PFSK-1 (cell line): ENCODE measurements around the gene TMEM215.

ENCODE experiments used
- FOXP2 ChIP-seq: optimal IDR thresholded peaks from 2 replicates; pipeline ENCODE3; 2011; ENCODE audit warnings: borderline replicate concordance, control low read depth, inconsistent platforms; ENCODE audit not compliant: insufficient read depth; ENCODE audit errors: extremely low read length, extremely low read depth
- POLR2AphosphoS5 ChIP-seq: IDR thresholded peaks from 2 replicates; pipeline ENCODE4 v1.6.1; 2012; ENCODE audit warnings: low read depth, mild to moderate bottlenecking, control low read depth, low read length, moderate library complexity
- SIN3A ChIP-seq: IDR thresholded peaks from 2 replicates; pipeline ENCODE4 v1.6.1; 2012; ENCODE audit warnings: mild to moderate bottlenecking, low read length, moderate library complexity, borderline replicate concordance; ENCODE audit not compliant: insufficient read depth
- TAF1 ChIP-seq: IDR thresholded peaks from 2 replicates; pipeline ENCODE4 v1.6.1; 2012; ENCODE audit warnings: low read length, control low read depth, borderline replicate concordance; ENCODE audit not compliant: insufficient read depth
- TF ChIP-seq, protein P1 (sequence below), 2 experiments: IDR thresholded peaks; 2 replicates each; pipeline versions ENCODE4 v1.6.1 to v1.8.0; 2011 to 2012; ENCODE audit warnings: low read depth in 2 of 2, low read length in 2 of 2, control low read depth in 1 of 2, inconsistent platforms in 1 of 2, mild to moderate bottlenecking in 1 of 2, moderate library complexity in 1 of 2; ENCODE audit not compliant: insufficient read depth in 1 of 2

TMEM215 gene

DNA sequence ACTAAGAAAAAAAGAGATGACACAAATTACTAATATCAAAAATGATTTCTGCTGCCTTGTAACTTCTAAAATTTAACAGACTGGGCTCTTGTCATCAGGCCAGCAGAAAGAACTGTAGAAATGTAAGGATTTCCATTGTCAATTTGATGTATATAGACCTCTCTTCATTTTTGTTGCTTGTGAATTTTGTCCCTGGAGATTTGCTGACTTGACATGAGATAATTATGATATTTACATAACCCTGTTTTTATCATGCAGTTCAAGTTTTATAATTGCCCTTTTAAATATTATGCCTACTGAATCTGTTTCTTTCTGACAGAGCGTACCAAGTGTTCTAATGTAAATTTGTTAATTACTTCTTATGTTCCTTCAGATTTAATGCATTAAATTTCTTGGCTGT, 23.9 kb downstream of the TMEM215 start:
- TF ChIP-seq, protein P1, sequence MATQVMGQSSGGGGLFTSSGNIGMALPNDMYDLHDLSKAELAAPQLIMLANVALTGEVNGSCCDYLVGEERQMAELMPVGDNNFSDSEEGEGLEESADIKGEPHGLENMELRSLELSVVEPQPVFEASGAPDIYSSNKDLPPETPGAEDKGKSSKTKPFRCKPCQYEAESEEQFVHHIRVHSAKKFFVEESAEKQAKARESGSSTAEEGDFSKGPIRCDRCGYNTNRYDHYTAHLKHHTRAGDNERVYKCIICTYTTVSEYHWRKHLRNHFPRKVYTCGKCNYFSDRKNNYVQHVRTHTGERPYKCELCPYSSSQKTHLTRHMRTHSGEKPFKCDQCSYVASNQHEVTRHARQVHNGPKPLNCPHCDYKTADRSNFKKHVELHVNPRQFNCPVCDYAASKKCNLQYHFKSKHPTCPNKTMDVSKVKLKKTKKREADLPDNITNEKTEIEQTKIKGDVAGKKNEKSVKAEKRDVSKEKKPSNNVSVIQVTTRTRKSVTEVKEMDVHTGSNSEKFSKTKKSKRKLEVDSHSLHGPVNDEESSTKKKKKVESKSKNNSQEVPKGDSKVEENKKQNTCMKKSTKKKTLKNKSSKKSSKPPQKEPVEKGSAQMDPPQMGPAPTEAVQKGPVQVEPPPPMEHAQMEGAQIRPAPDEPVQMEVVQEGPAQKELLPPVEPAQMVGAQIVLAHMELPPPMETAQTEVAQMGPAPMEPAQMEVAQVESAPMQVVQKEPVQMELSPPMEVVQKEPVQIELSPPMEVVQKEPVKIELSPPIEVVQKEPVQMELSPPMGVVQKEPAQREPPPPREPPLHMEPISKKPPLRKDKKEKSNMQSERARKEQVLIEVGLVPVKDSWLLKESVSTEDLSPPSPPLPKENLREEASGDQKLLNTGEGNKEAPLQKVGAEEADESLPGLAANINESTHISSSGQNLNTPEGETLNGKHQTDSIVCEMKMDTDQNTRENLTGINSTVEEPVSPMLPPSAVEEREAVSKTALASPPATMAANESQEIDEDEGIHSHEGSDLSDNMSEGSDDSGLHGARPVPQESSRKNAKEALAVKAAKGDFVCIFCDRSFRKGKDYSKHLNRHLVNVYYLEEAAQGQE (IDR thresholded peaks at IDR 0.05; ENCODE audit: insufficient read depth in 1 of 2, low read depth in 2 of 2, low read length in 2 of 2), result no peak
- TF ChIP-seq TAF1, result no peak
- no peak for TF ChIP-seq FOXP2
- TF ChIP-seq SIN3A, result no peak
- TF ChIP-seq POLR2AphosphoS5, result no peak

DNA sequence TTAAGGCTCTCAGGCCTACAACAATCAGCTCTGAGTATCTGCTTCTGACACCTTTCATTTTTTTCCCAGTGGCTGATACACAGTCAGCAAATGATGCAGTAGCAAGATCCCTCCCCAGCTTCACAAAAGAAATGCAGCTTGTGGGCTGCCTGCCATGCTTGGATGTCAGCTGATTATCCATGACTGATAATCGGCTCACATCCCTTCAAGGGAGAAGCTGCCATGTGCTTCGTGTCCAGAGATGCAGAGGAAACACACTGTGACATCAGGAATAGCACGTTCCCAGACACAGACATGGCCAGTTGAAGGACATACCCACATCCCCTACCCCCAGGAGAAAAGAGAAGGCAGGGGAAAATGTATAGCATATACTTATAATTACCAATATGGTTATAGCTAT, 27.9 kb downstream of the TMEM215 start:
- TF ChIP-seq TAF1, result no peak
- TF ChIP-seq SIN3A, result no peak
- no peak for TF ChIP-seq POLR2AphosphoS5

DNA sequence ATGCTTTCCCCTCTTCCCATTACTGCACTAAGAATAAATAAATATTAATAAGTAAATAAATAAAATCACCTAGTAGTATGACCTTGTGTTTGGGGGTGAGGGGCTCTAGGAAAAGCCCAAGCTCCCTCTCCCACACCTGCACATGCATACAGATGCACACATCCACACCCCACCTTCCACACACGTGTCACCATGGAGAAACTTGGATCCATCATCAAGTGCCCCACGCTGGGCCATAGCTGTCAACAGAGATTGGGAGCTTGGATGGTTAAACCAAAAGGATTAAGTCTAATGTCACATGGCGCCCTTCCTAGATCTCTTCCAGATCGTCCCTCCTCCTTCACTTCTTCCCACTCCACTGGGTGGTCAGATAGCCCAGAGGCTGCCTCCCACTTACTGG, 37.0 kb downstream of the TMEM215 start:
- TF ChIP-seq, protein P1 (IDR thresholded peaks at IDR 0.05; ENCODE audit: insufficient read depth in 1 of 2, low read depth in 2 of 2, low read length in 2 of 2), result no peak
- TF ChIP-seq FOXP2, result no peak
- no peak for TF ChIP-seq SIN3A
- TF ChIP-seq POLR2AphosphoS5, result no peak
- no peak for TF ChIP-seq TAF1

DNA sequence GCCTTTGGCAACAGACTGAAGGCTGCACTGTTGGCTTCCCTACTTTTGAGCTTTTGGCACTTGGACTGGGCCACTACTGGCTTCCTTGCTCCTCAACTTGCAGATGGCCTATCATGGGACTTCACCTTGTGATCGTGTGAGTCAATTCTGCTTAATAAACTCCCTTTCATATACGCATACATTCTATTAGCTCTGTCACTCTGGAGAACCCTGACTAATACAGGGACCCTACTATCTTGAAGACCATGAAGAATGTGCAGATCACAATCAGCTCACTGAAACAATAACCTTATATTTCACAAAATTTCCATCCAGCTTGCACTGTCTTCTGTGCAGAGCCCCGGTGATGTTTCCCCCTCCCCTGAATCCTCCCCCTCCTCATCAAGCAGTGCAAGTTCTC, 39.8 kb downstream of the TMEM215 start:
- no peak for TF ChIP-seq FOXP2
- no peak for TF ChIP-seq SIN3A
- no peak for TF ChIP-seq TAF1
- no peak for TF ChIP-seq POLR2AphosphoS5
- TF ChIP-seq, protein P1 (IDR thresholded peaks at IDR 0.05; ENCODE audit: insufficient read depth in 1 of 2, low read depth in 2 of 2, low read length in 2 of 2), result no peak

DNA sequence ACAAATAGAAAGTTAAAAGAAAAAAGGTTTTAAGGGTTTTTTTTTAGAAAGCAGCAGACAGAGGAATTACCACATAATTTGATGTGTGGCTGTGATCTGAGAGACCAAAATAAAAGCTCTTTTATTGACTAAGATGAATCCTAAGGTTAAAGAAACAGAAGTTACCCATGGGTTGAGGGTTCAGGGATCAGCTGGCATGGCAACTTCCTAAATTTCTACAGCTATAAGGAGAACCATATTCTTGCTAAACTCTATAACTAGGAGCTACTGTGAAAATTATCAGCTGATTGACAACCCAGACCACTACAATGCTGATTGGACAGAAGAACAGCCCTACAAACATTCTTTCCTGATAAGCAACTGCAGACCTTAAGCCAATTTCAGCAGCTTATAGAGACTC, 40.2 kb downstream of the TMEM215 start:
- TF ChIP-seq SIN3A, result no peak
- TF ChIP-seq, protein P1 (IDR thresholded peaks at IDR 0.05; ENCODE audit: insufficient read depth in 1 of 2, low read depth in 2 of 2, low read length in 2 of 2), result no peak
- no peak for TF ChIP-seq TAF1
- TF ChIP-seq POLR2AphosphoS5, result no peak
- no peak for TF ChIP-seq FOXP2
